GM19372 (cell line): ENCODE data around the gene FILIP1L.

Source experiments
- ATAC-seq: cut with Tn5 transposase; IDR thresholded peaks from one replicate; pipeline ENCODE4 v1.9.1; 2021; ENCODE audit warnings: mild to moderate bottlenecking, low read depth, moderate library complexity; ENCODE audit not compliant: unreplicated experiment

FILIP1L gene

DNA sequence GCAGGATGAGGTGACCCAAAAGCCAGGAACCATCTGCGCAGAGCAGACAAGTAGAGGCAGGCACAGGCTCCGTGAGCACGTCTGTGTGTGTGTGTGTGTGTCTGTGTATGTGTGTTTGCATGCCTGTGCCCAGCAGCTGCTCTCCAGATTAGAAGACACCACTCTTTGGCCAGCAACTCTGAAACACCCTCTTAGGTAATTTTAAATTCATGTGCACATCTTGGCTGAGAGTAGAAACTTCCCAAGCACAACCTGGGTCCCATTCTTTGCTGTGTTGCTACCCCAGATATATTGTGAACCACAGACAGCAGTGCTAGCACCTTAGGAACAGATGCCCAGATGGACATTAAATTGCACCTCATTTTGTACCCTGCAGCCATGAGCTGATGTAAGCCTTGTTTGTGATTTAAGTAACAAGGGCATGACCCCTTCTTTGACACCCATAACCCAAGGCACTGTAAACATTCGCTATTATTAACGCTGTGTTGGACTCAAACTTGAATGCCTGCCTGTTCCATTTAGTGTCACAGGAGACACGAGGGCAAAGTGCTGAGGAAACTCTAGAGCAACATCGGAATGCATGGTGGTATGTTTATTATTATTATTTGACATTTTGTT is at the start of gene FILIP1L:
Gene FILIP1L, minus strand, starts transcription at position 89 of the 618 bp plus-strand sequence.
- ATAC-seq: no peak

GRCh38 chr3:100163787-100164186 is 49.5 kb upstream of the FILIP1L start:
- no peak for ATAC-seq

GRCh38 chr3:100160521-100160920 is 46.2 kb upstream of the FILIP1L start:
- no peak for ATAC-seq

GRCh38 chr3:100159331-100160153 is 45.2 kb upstream of the FILIP1L start:
- ATAC-seq: no peak

- no peak for ATAC-seq
Observed at GRCh38 chr3:100158918-100159330, 44.6 kb upstream of the FILIP1L start.

DNA sequence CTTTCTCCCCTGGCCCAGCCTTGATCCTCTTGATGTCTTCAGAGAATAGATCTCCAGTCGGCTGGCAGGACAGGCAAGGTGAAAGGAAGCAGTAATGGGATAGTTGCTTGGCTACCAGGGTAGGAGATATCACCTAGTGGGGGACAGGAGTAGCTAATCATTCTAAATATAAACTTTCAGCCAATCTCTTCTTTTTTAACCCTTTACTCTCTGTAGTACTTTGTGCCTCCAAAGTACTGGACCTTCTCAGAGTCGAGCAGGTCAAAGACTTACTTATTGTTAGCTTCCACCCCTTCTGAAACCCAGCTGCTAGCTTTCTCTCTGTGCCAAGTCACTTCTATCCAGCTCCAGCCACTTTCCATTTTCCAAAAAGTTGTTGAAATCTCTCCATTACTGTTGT is 43.4 kb upstream of the FILIP1L start:
- no peak for ATAC-seq

GRCh38 chr3:100155590-100155989 is 41.3 kb upstream of the FILIP1L start:
- ATAC-seq: no peak

- no peak for ATAC-seq
Observed at GRCh38 chr3:100155128-100155527, 40.8 kb upstream of the FILIP1L start.

- ATAC-seq: no peak
Observed at GRCh38 chr3:100154171-100154570, 39.9 kb upstream of the FILIP1L start.

- ATAC-seq: no peak
Observed at GRCh38 chr3:100151024-100151707, 36.9 kb upstream of the FILIP1L start.

DNA sequence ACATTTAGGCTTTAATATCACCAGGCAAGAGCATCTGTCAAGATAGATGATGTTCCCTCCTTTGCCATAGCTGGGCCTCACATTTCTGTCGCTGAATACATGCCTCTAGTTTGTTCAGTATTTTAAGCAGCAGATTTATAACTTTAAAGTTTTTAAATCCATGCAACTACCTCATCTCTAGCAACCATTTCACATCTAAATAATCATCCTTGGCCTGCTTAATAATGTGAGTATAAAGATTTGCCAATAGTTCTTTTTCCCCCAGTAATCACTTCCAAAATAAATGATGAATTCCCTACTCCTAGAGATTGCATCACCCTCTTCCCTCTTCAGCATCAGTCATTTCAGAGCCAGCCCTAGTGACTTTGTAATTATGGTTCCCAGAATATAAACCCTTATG is 36.2 kb upstream of the FILIP1L start:
- no peak for ATAC-seq

GRCh38 chr3:100149713-100150415 is 35.6 kb upstream of the FILIP1L start:
- no peak for ATAC-seq

GRCh38 chr3:100149130-100149529 is 34.8 kb upstream of the FILIP1L start:
- no peak for ATAC-seq

GRCh38 chr3:100144255-100144866 is 30.1 kb upstream of the FILIP1L start:
- ATAC-seq: peak; percentile 83

GRCh38 chr3:100141586-100141985 is 27.3 kb upstream of the FILIP1L start:
- no peak for ATAC-seq

GRCh38 chr3:100140976-100141375 is 26.7 kb upstream of the FILIP1L start:
- no peak for ATAC-seq

DNA sequence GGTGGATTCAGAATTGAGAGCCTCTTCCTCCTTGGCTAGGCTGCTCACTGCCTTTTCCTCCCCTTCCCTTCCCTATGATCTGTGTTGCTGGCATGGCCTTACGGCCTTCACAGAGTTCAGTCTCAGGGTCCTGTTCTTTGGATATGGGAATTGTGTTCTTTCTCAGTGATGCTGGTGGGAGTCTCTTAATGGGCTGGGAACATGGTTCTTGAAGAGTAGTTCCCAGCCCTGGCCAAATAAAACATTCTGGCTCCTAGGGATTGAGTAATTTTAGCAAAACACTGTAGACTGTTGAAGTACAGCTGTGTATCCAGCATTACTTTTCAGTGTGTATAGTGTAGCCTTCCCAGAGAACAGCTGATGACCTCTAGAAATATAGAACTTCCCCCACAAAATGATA is 22.6 kb upstream of the FILIP1L start:
- no peak for ATAC-seq

GRCh38 chr3:100131241-100131640 is 16.9 kb upstream of the FILIP1L start:
- ATAC-seq: no peak

GRCh38 chr3:100129941-100130340 is 15.6 kb upstream of the FILIP1L start:
- ATAC-seq: no peak

DNA sequence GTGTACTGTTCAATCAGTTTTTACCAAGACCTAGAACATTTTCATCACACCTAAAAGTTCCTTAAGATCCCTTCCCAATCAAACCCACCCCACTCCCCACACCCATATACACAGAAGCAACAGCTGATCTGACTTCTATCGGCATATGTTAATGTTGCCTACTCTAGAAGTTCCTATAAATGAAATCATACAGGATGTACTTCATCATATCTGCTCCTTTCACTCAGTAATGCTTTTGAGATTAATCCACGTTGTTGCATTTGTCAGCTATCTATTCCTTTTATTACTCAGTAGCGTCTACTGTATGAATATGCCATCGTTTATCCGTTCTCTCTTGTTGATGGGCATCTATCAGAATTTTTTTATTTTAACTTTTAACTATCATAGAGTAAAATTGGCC is 14.3 kb upstream of the FILIP1L start:
- no peak for ATAC-seq
